GM12878 (cell line): ENCODE results near the gene PPFIA4.

Experiments
- SIN3A ChIP-seq: IDR thresholded peaks from 2 replicates; pipeline ENCODE4 v1.6.1; 2012; ENCODE audit warnings: low read depth, low read length, improper control_type of control experiment
- SRF ChIP-seq, 2 experiments: IDR thresholded peaks; 2 replicates each; pipeline ENCODE4 v1.6.1; 2011; ENCODE audit warnings: low read depth in 2 of 2, low read length in 2 of 2, mild to moderate bottlenecking in 1 of 2, moderate library complexity in 1 of 2
- TAF1 ChIP-seq: IDR thresholded peaks from 2 replicates; pipeline ENCODE4 v1.6.1; 2011; ENCODE audit warnings: mild to moderate bottlenecking, low read depth, low read length, borderline replicate concordance
- TF ChIP-seq, protein P1 (sequence below), 3 experiments: IDR thresholded peaks in 2 of 3; conservative IDR thresholded peaks in 1 of 3; 2 replicates each; pipeline ENCODE4 v1.5.1; 2011; ENCODE audit warnings: low read depth in 3 of 3, low read length in 3 of 3, mild to moderate bottlenecking in 3 of 3, control low read depth in 2 of 3, moderate library complexity in 2 of 3, inconsistent platforms in 1 of 3, mixed read lengths in 1 of 3; ENCODE audit not compliant: control insufficient read depth in 2 of 3, insufficient read depth in 1 of 3; ENCODE audit errors: extremely low read depth in 1 of 3
- TF ChIP-seq, protein P2 (sequence below): IDR thresholded peaks from 2 replicates; pipeline ENCODE4 v1.6.1; 2011; ENCODE audit warnings: low read depth, mild to moderate bottlenecking, low read length, moderate library complexity, borderline replicate concordance; ENCODE audit errors: extremely low read depth

DNA sequence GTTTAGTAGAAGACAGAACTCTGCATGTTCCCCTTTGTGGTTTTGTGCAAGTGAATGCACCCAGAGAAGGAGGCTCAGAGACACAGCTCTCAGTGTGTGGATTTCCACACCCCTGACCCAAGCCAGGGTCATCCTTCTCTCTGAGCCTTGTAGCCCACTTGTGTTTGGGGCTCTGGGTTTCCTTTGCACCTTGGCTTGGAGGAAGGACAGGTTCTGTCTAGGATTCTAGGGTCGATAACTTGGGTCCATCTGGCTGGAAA lies 32.3 kb downstream of the PPFIA4 start:
- no peak for TF ChIP-seq SIN3A
- TF ChIP-seq SRF (IDR thresholded peaks at IDR 0.05; ENCODE audit: low read depth in 2 of 2, low read length in 2 of 2): no peak
- TF ChIP-seq, protein P1, sequence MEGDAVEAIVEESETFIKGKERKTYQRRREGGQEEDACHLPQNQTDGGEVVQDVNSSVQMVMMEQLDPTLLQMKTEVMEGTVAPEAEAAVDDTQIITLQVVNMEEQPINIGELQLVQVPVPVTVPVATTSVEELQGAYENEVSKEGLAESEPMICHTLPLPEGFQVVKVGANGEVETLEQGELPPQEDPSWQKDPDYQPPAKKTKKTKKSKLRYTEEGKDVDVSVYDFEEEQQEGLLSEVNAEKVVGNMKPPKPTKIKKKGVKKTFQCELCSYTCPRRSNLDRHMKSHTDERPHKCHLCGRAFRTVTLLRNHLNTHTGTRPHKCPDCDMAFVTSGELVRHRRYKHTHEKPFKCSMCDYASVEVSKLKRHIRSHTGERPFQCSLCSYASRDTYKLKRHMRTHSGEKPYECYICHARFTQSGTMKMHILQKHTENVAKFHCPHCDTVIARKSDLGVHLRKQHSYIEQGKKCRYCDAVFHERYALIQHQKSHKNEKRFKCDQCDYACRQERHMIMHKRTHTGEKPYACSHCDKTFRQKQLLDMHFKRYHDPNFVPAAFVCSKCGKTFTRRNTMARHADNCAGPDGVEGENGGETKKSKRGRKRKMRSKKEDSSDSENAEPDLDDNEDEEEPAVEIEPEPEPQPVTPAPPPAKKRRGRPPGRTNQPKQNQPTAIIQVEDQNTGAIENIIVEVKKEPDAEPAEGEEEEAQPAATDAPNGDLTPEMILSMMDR (IDR thresholded peaks at IDR 0.05 in 2 of 3, conservative IDR thresholded peaks at IDR 0.05 in 1 of 3; ENCODE audit: control insufficient read depth in 2 of 3, extremely low read depth in 1 of 3, insufficient read depth in 1 of 3, low read depth in 3 of 3, low read length in 3 of 3): no peak
- no peak for TF ChIP-seq TAF1
- TF ChIP-seq, protein P2, sequence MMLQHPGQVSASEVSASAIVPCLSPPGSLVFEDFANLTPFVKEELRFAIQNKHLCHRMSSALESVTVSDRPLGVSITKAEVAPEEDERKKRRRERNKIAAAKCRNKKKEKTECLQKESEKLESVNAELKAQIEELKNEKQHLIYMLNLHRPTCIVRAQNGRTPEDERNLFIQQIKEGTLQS: no peak
